Nephron progenitor cell (in vitro differentiated cells): ENCODE measurements around the gene CDH4.

ENCODE experiments used
- DNase-seq: peaks from one replicate; pipeline ENCODE4 v3.0.0; 2021
- H3K27ac Mint-ChIP-seq: 2 replicates; pipeline ENCODE4 v1.8.0; 2021; ENCODE audit warnings: mild to moderate bottlenecking, moderate library complexity, mixed read lengths
- H3K27me3 Mint-ChIP-seq: 2 replicates; pipeline ENCODE4 v1.8.0; 2021; ENCODE audit warnings: mild to moderate bottlenecking, low read depth, mixed read lengths; ENCODE audit not compliant: poor library complexity
- H3K36me3 Mint-ChIP-seq: 2 replicates; pipeline ENCODE4 v1.8.0; 2021; ENCODE audit warnings: low read depth, mixed read lengths
- H3K4me1 Mint-ChIP-seq: 2 replicates; pipeline ENCODE4 v1.8.0; 2021; ENCODE audit warnings: mixed read lengths
- H3K4me3 Mint-ChIP-seq: 2 replicates; pipeline ENCODE4 v1.8.0; 2021; ENCODE audit warnings: mild to moderate bottlenecking, moderate library complexity, mixed read lengths
- H3K9me3 Mint-ChIP-seq: 2 replicates; pipeline ENCODE4 v1.8.0; 2021; ENCODE audit warnings: mild to moderate bottlenecking, moderate library complexity, mixed read lengths
- CTCF ChIP-seq: fragments of 200-600 bp; sonication (generic); IDR thresholded peaks from 2 replicates; pipeline ENCODE4 v1.5.0; 2021; ENCODE audit warnings: antibody characterized with exemption

Gene CDH4

GRCh38 chr20:61438285-61438684 lies 186.2 kb downstream of the CDH4 start:
- no peaks in the 10 kb centered on the region for H3K9me3 Mint-ChIP-seq
- no peak for TF ChIP-seq CTCF
- no peak overlapping the region for H3K27ac Mint-ChIP-seq
- DNase-seq, result no peak
- no peak overlapping the region for H3K4me3 Mint-ChIP-seq
- H3K27me3 Mint-ChIP-seq, result peaks cover 10% of the 10 kb centered on the region
- H3K36me3 Mint-ChIP-seq, result no peaks in the 10 kb centered on the region
- peaks cover 59% of the 10 kb centered on the region for H3K4me1 Mint-ChIP-seq

- peaks cover 49% of the 10 kb centered on the region for H3K4me1 Mint-ChIP-seq
- peaks cover 10% of the 10 kb centered on the region for H3K27me3 Mint-ChIP-seq
- H3K27ac Mint-ChIP-seq, result no peak overlapping the region
- no peaks in the 10 kb centered on the region for H3K9me3 Mint-ChIP-seq
- no peaks in the 10 kb centered on the region for H3K36me3 Mint-ChIP-seq
- DNase-seq, result no peak
- no peak overlapping the region for H3K4me3 Mint-ChIP-seq
- no peak for TF ChIP-seq CTCF
Measured at GRCh38 chr20:61439251-61439650, 187.2 kb downstream of the CDH4 start.

DNA sequence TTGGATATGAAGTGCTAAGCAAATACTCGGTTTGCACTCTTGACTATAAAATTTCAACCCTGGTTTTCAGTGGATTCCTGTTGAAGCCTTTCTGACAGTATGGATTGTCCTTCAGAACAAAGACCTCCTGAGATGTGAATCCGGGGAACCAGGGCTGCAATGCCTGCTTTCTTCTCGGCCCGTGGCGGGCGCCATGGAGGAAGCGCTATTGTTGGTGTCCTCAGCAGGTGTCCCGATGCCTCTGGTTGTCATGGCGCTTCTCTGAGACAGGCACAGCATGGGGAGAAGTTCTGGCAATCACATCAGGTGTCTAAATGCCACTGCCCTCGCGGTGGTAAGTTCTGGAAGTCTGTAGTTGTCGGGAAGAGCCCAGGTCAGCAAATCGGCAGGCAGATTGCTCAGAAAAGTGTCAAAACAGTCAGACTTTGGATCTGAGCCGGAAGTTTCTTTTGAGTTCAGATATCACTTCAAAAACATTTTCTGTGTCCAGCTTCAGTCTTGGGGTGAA lies 188.5 kb downstream of the CDH4 start:
- Mint-ChIP-seq H3K4me1 (peaks cover 37% of the 10 kb centered on the region), H3K27me3 (peaks cover 7% of the 10 kb centered on the region), H3K9me3 (no peaks in the 10 kb centered on the region), H3K27ac (no peak overlapping the region), H3K36me3 (no peaks in the 10 kb centered on the region), H3K4me3 (no peak overlapping the region)
- DNase-seq, result no peak
- no peak for TF ChIP-seq CTCF

- H3K36me3 Mint-ChIP-seq, result no peaks in the 10 kb centered on the region
- H3K4me3 Mint-ChIP-seq, result no peak overlapping the region
- peaks cover 7% of the 10 kb centered on the region for H3K27me3 Mint-ChIP-seq
- TF ChIP-seq CTCF, result no peak
- H3K4me1 Mint-ChIP-seq, result peaks cover 29% of the 10 kb centered on the region
- DNase-seq, result no peak
- H3K9me3 Mint-ChIP-seq, result no peaks in the 10 kb centered on the region
- H3K27ac Mint-ChIP-seq, result no peak overlapping the region
Measured at GRCh38 chr20:61441537-61441936, 189.5 kb downstream of the CDH4 start.

DNA sequence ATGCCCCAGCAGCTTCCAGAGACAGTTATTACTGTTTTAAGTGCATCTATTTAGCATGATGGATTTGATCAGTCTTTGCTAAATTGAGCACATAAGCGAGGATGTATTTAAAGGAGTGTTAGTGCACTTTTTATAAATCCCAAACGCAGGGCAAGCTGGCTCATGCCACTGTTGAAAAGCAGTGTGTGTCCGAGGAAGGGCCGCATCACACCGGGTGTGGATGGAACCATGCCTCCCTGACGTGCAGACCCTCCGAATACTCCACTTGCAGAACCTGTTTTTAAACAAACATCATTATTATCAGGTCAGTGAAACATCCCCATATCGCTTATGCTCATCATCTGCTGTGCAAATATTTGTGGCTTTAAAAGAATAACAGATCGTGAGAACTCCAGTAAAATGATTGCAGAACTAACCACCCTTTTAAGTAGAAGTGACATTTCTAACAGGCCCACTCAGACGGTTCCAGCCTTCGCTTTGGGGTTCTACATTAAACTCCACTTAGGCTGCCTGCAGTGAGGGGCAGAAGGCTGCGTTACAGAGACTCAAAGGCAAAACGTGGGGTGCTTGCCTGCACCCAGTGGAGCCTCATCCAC lies 190.1 kb downstream of the CDH4 start:
- no peak for TF ChIP-seq CTCF
- no peak overlapping the region for H3K27ac Mint-ChIP-seq
- peaks cover 7% of the 10 kb centered on the region for H3K27me3 Mint-ChIP-seq
- DNase-seq, result no peak
- H3K36me3 Mint-ChIP-seq, result no peaks in the 10 kb centered on the region
- no peak overlapping the region for H3K4me3 Mint-ChIP-seq
- H3K4me1 Mint-ChIP-seq, result peaks cover 22% of the 10 kb centered on the region
- no peaks in the 10 kb centered on the region for H3K9me3 Mint-ChIP-seq

DNA sequence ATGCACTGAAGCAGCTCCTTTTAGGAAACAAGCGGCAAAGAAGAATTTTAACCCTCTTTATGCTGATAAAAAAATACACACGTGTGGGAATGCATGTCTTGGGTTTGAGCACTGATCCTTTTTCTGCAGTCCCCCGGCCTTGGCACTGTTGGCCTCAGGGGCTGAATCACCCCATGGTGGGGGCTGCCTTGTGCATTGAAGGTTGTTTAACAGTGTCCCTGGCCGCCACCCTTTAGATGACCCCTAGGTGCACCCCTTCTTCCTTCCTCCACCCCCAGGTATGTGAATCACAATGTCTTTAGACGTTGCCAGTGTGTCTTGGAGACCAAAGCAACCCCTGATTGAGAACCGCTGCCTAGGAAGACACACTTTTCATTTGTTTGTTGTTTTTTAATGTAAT lies 190.7 kb downstream of the CDH4 start:
- H3K27me3 Mint-ChIP-seq, result peaks cover 2% of the 10 kb centered on the region
- no peaks in the 10 kb centered on the region for H3K36me3 Mint-ChIP-seq
- no peak for TF ChIP-seq CTCF
- no peak overlapping the region for H3K4me3 Mint-ChIP-seq
- DNase-seq, result no peak
- H3K4me1 Mint-ChIP-seq, result peaks cover 17% of the 10 kb centered on the region
- no peak overlapping the region for H3K27ac Mint-ChIP-seq
- H3K9me3 Mint-ChIP-seq, result no peaks in the 10 kb centered on the region
